HG03521 (cell line): ENCODE data around the gene VBP1.
"Not testable (repeated sequence)": the region's sequence is repeated elsewhere in the genome, so short reads cannot be mapped to it uniquely, and the experiment has no call there.

Source experiments
- ATAC-seq: cut with Tn5 transposase; IDR thresholded peaks from one replicate; pipeline ENCODE4 v1.9.1; 2021; ENCODE audit warnings: mild to moderate bottlenecking, moderate library complexity; ENCODE audit not compliant: unreplicated experiment

The VBP1 gene

DNA sequence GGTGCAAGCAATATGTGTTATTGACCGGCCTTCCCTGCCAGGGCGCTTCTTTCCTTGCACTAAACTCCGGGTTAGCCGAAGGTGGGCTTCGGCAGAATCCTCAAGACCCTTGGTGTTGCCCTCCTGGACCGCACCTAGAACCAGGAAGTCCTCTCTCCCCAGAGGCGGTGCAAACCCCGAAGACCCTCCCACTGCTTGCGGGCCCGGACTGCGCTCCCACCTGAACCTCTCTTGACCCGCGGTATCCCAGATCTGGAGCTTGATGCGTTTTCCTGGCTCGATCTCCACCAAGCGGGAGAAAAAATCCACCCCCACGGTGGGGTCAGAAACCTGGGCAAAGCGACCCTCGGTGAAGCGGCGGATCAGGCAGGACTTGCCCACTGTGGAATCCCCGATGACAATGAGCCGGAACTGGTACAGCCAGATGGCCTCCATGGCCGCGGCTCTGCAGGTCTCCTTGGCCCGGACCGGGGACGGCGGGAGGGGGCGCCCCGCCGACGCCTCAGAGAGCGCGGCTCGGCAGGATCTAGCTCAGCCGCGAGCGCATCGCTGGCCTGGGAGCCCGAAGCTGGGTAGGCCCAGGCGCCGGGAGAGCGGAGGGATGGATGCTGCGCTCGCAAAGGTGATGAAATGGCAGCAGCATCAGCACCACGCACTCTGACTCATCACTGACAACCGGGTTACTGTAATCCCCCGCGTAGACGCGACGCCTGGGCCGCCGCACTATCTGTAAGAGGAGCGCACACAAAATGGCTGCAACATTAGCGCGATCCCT, 47.8 kb downstream of the VBP1 start, which contains the start of gene RAB39B:
Gene RAB39B, minus strand, starts transcription at position 638 of the 775 bp plus-strand sequence. Its CDS starts 203 bp downstream, at position 435.
- ATAC-seq = peak; percentile 94

DNA sequence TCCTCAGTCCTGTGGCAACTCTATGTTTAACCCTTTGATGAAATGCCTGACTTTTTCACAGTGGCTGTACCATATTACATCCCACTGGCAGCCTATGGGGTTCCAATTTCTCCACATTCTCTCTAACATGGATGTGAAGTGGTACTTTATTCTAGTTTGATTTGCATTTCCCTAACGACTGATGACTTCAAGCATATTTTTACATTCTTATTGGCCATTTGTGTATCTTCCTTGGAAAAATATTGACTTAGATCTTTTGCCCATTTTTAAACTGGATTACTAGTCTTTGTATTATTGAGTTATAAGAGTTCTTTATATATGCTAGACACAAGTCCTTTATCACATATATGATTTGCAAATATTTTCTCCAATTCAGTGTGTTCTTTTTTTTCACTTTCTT, 50.2 kb downstream of the VBP1 start:
- ATAC-seq = no peak

DNA sequence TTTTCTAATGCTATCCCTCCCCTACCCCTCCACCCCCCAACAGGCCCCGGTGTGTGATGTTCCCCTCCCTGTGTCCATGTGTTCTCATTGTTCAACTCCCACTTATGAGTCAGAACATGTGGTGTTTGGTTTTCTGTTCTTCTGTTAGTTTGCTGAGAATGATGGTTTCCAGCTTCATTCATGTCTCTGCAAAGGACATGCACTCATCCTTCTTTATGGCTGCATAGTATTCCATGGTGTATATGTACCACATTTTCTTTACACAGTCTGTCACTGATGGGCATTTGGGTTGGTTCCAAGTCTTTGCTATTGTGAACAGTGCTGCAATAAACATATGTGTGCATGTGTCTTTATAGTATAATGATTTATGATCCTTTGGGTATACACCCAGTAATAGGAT, 51.7 kb downstream of the VBP1 start:
- not testable (repeated sequence) for ATAC-seq

DNA sequence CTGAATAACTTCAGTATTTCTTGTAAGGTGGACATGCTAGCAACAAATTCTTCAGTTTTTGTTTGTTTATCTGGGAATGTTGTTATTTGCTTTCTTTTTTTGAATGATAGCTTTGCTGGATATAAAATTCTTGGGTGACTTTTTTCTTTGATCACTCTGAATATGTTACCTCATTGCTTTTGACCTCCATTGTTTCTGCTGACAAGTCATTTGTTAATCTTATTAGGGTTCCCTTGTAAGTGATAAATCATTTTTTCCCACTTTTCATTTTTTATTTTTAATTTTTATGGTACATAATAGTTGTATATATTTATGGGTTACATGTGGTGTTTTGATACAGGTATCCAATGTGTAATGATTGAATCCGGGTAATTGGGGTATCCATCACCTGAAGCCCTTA, 54.7 kb downstream of the VBP1 start:
- ATAC-seq = no peak

DNA sequence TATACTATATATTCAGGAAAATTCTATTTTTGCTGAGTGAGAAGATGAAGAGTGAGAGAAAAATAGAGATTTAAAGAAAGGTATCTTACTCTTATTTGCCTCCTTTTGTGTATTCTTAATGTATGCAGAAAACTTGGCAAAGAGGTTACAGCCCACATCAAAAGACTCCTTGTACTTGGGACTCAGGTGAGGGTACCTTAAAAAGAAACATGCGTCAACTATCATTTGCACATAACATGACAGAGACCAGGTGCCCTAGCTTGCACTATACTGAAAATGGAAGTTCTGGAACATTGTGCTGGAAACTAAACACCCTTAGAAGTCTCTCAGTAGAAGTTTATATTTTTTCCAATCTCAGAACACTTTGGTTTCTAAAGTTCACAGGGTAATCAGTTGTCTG, 63.6 kb downstream of the VBP1 start:
- no peak for ATAC-seq
